IMR-90 (cell line): ENCODE results near the gene SSPN. TPM values are rescaled to one million over a fixed set of nuclear protein-coding genes. Genes with fewer than 3 reads are reported as not detected.

Experiments used
- ATAC-seq: fragments of 200-7000 bp; cut with Tn5 transposase; 2 replicates; pipeline ENCODE4 v1.9.1; 2020; ENCODE audit warnings: low read depth, mild to moderate bottlenecking, moderate library complexity
- BruUV-seq: library from RNA; stranded (reverse); fragments of 400-500 nt; replicated peaks from 2 replicates; lab custom pipeline; 2021; lab: Mats Ljungman, UMichigan
- CTCF ChIA-PET: fragments of 300-600 bp; formaldehyde crosslinking; extraction: SDS; loops from one replicate; lab custom pipeline; 2021; ENCODE audit warnings: antibody characterized with exemption; lab: Yijun Ruan, JAX
- POLR2A ChIA-PET: fragments of 300-600 bp; sonication (Branson Sonifier 250); formaldehyde crosslinking; loops from one replicate; lab custom pipeline; 2022; ENCODE audit warnings: antibody characterized with exemption; ENCODE audit not compliant: unreplicated experiment; lab: Charles Lee
- DNase-seq: peaks from one replicate; pipeline ENCODE4 v3.0.0; 2013
- H2AFZ ChIP-seq: replicated peaks from 2 replicates; pipeline ENCODE3; 2013; ENCODE audit warnings: low read length, mild to moderate bottlenecking; ENCODE audit not compliant: poor library complexity
- H2AK5ac ChIP-seq: 2 replicates; pipeline ENCODE4 v1.6.1; 2013; ENCODE audit warnings: low read depth, low read length, inconsistent platforms
- H2AK9ac ChIP-seq: replicated peaks from 2 replicates; pipeline ENCODE3; 2013; ENCODE audit warnings: mild to moderate bottlenecking, low read depth, low read length, moderate library complexity; ENCODE audit not compliant: poor library complexity
- H2BK120ac ChIP-seq: 2 replicates; pipeline ENCODE4 v1.6.1; 2013; ENCODE audit warnings: low read depth, low read length, inconsistent platforms
- H2BK15ac ChIP-seq: 3 replicates; pipeline ENCODE4 v1.6.1; 2013; ENCODE audit warnings: low read depth, low read length, inconsistent platforms
- H2BK20ac ChIP-seq: 2 replicates; pipeline ENCODE4 v1.6.1; 2013; ENCODE audit warnings: low read depth, mild to moderate bottlenecking, inconsistent platforms, low read length, moderate library complexity
- H2BK5ac ChIP-seq: 2 replicates; pipeline ENCODE4 v1.6.1; 2013; ENCODE audit warnings: mild to moderate bottlenecking, low read depth, low read length, inconsistent platforms; ENCODE audit not compliant: poor library complexity, severe bottlenecking
- H3K14ac ChIP-seq: replicated peaks from 2 replicates; pipeline ENCODE4 v1.6.1; 2013; ENCODE audit warnings: low read depth, low read length, inconsistent platforms
- H3K18ac ChIP-seq: 2 replicates; pipeline ENCODE4 v1.6.1; 2013; ENCODE audit warnings: low read depth, low read length, control low read depth
- H3K23ac ChIP-seq: 2 replicates; pipeline ENCODE4 v1.6.1; 2013; ENCODE audit warnings: low read depth, low read length, inconsistent platforms
- H3K27ac ChIP-seq: 2 replicates; pipeline ENCODE4 v1.5.1; 2013; ENCODE audit warnings: mild to moderate bottlenecking, control low read depth, low read length; ENCODE audit not compliant: insufficient read depth
- H3K27me3 ChIP-seq: 2 replicates; pipeline ENCODE4 v1.6.1; 2013; ENCODE audit warnings: low read length; ENCODE audit not compliant: control insufficient read depth, insufficient read depth
- H3K36me3 ChIP-seq: 2 replicates; pipeline ENCODE4 v1.6.1; 2013; ENCODE audit warnings: low read length, mixed read lengths; ENCODE audit not compliant: control insufficient read depth, insufficient read depth
- H3K4ac ChIP-seq: 2 replicates; pipeline ENCODE4 v1.6.1; 2013; ENCODE audit warnings: low read depth, low read length, inconsistent platforms
- H3K4me1 ChIP-seq: 2 replicates; pipeline ENCODE4 v1.6.1; 2013; ENCODE audit warnings: low read length, mixed read lengths; ENCODE audit not compliant: control insufficient read depth, insufficient read depth
- H3K4me2 ChIP-seq: 2 replicates; pipeline ENCODE4 v1.6.1; 2013; ENCODE audit warnings: low read depth, mild to moderate bottlenecking, control low read depth, low read length, moderate library complexity
- H3K4me3 ChIP-seq: 2 replicates; pipeline ENCODE4 v1.5.1; 2013; ENCODE audit warnings: low read depth, mild to moderate bottlenecking, control low read depth, low read length, moderate library complexity; ENCODE audit not compliant: insufficient read depth
- H3K56ac ChIP-seq: 2 replicates; pipeline ENCODE4 v1.6.1; 2013; ENCODE audit warnings: low read length, inconsistent platforms; ENCODE audit not compliant: insufficient read depth; ENCODE audit errors: extremely low read depth
- H3K79me1 ChIP-seq, 2 experiments: 2 replicates each; pipeline ENCODE4 v1.6.1; 2013; ENCODE audit warnings: low read length in 2 of 2, inconsistent platforms in 1 of 2, low read depth in 1 of 2
- H3K9ac ChIP-seq: 2 replicates; pipeline ENCODE4 v1.6.1; 2013; ENCODE audit warnings: low read depth, low read length, control low read depth
- H3K9me1 ChIP-seq: 2 replicates; pipeline ENCODE4 v1.6.1; 2013; ENCODE audit warnings: low read length, inconsistent platforms; ENCODE audit not compliant: insufficient read depth
- H3K9me3 ChIP-seq: 2 replicates; pipeline ENCODE4 v1.6.1; 2013; ENCODE audit warnings: low read length; ENCODE audit not compliant: control insufficient read depth, insufficient read depth
- H4K20me1 ChIP-seq: 2 replicates; pipeline ENCODE4 v1.6.1; 2013; ENCODE audit warnings: low read length, inconsistent platforms; ENCODE audit not compliant: insufficient read depth
- H4K5ac ChIP-seq: 2 replicates; pipeline ENCODE4 v1.6.1; 2013; ENCODE audit warnings: mild to moderate bottlenecking, low read depth, low read length, control low read depth
- H4K8ac ChIP-seq, 2 experiments: 2 replicates each; pipeline ENCODE4 v1.6.1; 2013; ENCODE audit warnings: low read depth in 2 of 2, low read length in 2 of 2, control low read depth in 1 of 2, inconsistent platforms in 1 of 2
- H4K91ac ChIP-seq: 2 replicates; pipeline ENCODE4 v1.6.1; 2013; ENCODE audit warnings: low read depth, low read length, inconsistent platforms; ENCODE audit not compliant: insufficient read depth
- FOS ChIP-seq: fragments of 150-350 bp; IDR thresholded peaks from 2 replicates; pipeline ENCODE4 v1.6.1; 2016; ENCODE audit warnings: low read depth, low read length
- MAFK ChIP-seq: IDR thresholded peaks from 2 replicates; pipeline ENCODE4 v1.6.1; 2012; ENCODE audit warnings: low read depth, low read length, improper control_type of control experiment
- MAZ ChIP-seq: IDR thresholded peaks from 2 replicates; pipeline ENCODE4 v1.6.1; 2012; ENCODE audit warnings: low read depth, mild to moderate bottlenecking, low read length, improper control_type of control experiment, moderate library complexity, borderline replicate concordance
- RAD21 ChIP-seq: IDR thresholded peaks from 2 replicates; pipeline ENCODE4 v1.6.1; 2012; ENCODE audit warnings: low read length, improper control_type of control experiment
- WGBS, 2 experiments: methylation state at CpG; one replicate each; pipeline versions ENCODE4 v1.1.5 to v1.1.7; 2013; ENCODE audit warnings: missing lambda C conversion rate in 2 of 2; ENCODE audit not compliant: insufficient read length in 1 of 2; ENCODE audit errors: extremely low coverage in 2 of 2; 5-methylcytosine and 5-hydroxymethylcytosine counted together
- dilution Hi-C: fragments of 300-500 bp; cut with HindIII; formaldehyde crosslinking; loops from one replicate; pipeline ENCODE4 v1.14.3; 2018; ENCODE audit warnings: low sequenced_read_pairs; ENCODE audit not compliant: unreplicated experiment
- in situ Hi-C: fragments of 300-500 bp; cut with MboI; formaldehyde crosslinking; loops from 3 replicates; pipeline ENCODE4 v1.14.3; 2019; ENCODE audit warnings: low sequenced_read_pairs, inconsistent platforms, mixed read lengths
- intact Hi-C: fragments of 100-400 bp; cut with micrococcal nuclease; formaldehyde crosslinking; loops from 2 replicates; pipeline ENCODE4 v1.10.0; 2022
- polyA plus RNA-seq, 3 experiments: library from polyadenylated mRNA; depleted of rRNA; stranded (reverse); fragments of >200 nt; gene quantifications; 2 replicates each; pipeline ENCODE4 v1.2.3, GENCODE V29; 2012; ENCODE audit warnings: low replicate concordance in 1 of 3
- total RNA-seq: library from RNA; depleted of rRNA; stranded (reverse); fragments of >200 nt; gene quantifications from 2 replicates; pipeline ENCODE4 v1.2.3, GENCODE V29; 2012

Gene SSPN
- total and polyA plus RNA-seq, 2 of the 4 experiments (the other 2 are of a cell fraction): 3.5 to 5.6 TPM

DNA sequence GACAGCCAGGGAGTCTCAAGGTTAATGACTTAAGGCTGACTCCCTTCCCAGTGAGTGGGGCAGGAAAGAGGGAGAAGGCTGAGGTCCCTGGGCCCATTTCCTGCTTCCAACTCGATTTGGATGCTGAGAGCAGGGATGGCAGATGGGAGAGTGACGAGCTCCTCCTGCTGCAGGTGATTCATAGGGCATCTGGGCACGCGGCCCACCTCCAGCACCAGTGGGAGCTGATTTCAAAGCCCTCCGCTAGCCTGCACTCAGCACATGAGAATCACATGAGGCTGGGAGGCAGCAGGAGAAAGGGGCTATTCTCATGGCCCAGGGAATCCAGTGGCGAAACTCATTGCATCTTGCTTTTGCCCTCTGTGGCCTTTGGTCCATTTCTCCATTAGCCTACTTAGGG, 90.8 kb downstream of the SSPN start:
- Histone ChIP-seq H3K23ac (no peak overlapping the region), H2BK20ac (no peak overlapping the region), H4K8ac (no peak overlapping the region), H3K18ac (no peak overlapping the region), H3K4ac (no peak overlapping the region), H3K14ac (no peak overlapping the region), H3K4me3 (no peak overlapping the region), H3K9me1 (no peaks in the 10 kb centered on the region), H3K79me1 (no peaks in the 10 kb centered on the region), H3K4me1 (no peaks in the 10 kb centered on the region), H3K27ac (no peak overlapping the region), H3K9me3 (peaks cover 2% of the 10 kb centered on the region; the same call in 1 of the 2 replicates), H2BK120ac (no peak overlapping the region), H3K36me3 (no peaks in the 10 kb centered on the region), H3K9ac (no peak overlapping the region), H2AK5ac (no peak overlapping the region), H2AFZ (no peak overlapping the region), H3K56ac (no peak overlapping the region), H2AK9ac (no peak overlapping the region), H4K5ac (no peak overlapping the region), H3K4me2 (no peak overlapping the region), H4K91ac (no peak overlapping the region), H4K20me1 (no peaks in the 10 kb centered on the region), H2BK15ac (no peak overlapping the region), H2BK5ac (no peak overlapping the region), H3K27me3 (peaks cover 2% of the 10 kb centered on the region; the same call in 1 of the 2 replicates)
- ATAC-seq (no peak), DNase-seq (no peak)
- dilution Hi-C loops: no loop called here
- in situ Hi-C loops: no loop called here
- intact Hi-C loops: no loop called here
- 88% methylated on average over 4 of the region's 6 CpGs; no CpG with 5 or more reads in 1 of the 2 experiments for WGBS, 2 experiments
- BruUV-seq: no TSS peak
- ChIA-PET CTCF (no interaction called here), POLR2A (no interaction called here)
- TF ChIP-seq MAFK (no peak), MAZ (no peak), FOS (no peak), RAD21 (no peak)
